Measurements from ENCODE around the gene TRIM62.

GRCh38 chr1:33117440-33118085 lies 64.3 kb downstream of the TRIM62 start:
- TF ChIP-seq CTCF (IDR thresholded peaks at IDR 0.05), result no peak
- no peak for TF ChIP-seq POLR2A (IDR thresholded peaks at IDR 0.05)

Measured in Peyer's patch (tissue), 4 donors.